ENCODE data around the gene RPL7A. TPM values are rescaled to one million over a fixed set of nuclear protein-coding genes. Genes with fewer than 3 reads are reported as not detected.
A peak's percentile ranks its signal among the peaks of the same experiment; 100 is the strongest.

The RPL7A gene
- total RNA-seq, 1 experiment from 2014 or later: 1,156 TPM

DNA sequence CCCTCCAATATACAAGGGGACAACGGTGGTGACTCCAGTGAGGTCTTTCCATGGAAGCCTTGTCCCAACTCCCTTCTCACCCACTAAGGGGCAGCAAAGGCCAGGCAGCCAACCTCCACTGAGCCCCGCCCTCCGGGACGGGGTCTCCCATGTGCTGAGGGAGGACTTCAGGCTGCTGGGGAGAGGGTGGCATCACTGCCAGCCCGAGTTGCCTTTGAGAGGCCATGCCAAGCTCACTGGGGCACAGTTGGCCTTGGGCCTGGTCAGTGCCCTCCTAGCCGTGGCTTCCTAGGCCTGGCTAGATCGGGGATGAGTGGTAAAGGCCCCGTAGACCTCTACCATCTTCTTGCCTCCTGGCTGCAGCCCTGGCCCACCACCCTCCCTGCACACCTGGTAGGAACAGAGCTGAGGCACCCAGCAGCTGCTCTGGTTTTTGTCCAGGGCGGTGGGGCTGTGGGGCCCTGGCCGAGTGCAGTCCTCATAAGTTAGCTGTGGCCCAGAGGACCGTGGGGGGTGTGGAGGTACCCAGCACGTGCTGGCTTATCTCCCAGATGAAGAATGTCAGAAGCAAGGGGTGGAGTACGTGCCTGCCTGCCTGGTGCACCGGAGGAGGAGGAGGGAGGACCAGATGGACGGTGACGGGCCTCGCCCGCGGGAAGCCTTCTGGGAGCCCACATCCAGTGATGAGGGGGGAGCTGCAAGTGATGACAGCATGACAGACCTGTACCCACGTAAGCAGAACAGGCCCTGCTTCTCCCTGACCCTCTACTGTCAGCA is 11.6 kb downstream of the RPL7A start:
- Histone ChIP-seq H3K9me2 (replicated peaks; ENCODE audit: low read length) (no peaks in the 10 kb centered on the region), H3K79me2 (ENCODE audit: low read length) (peaks cover 39% of the 10 kb centered on the region), H3K27ac (ENCODE audit: low read length) (no peak overlapping the region), H3K4me2 (ENCODE audit: low read length) (no peak overlapping the region), H2AFZ (ENCODE audit: low read length) (no peak overlapping the region), H4K20me1 (ENCODE audit: low read length) (no peaks in the 10 kb centered on the region), H3K9ac (ENCODE audit: low read length) (no peak overlapping the region), H3F3A (ENCODE audit: low read length, unreplicated experiment) (no peaks in the 10 kb centered on the region), H3K36me3 (ENCODE audit: low read depth, low read length) (peaks cover 11% of the 10 kb centered on the region), H3K9me3 (ENCODE audit: low read length) (no peaks in the 10 kb centered on the region), H3K4me1 (ENCODE audit: insufficient read depth, low read length) (peaks cover 11% of the 10 kb centered on the region), H3K4me3 (ENCODE audit: low read length) (no peak overlapping the region), H3K27me3 (ENCODE audit: low read length) (no peaks in the 10 kb centered on the region)
- CTCF ChIA-PET: no interaction called here
- no peak for ATAC-seq
- TF ChIP-seq EZH2phosphoT487 (IDR thresholded peaks at IDR 0.05; ENCODE audit: borderline replicate concordance, low read length) (no peak), EZH2 (IDR thresholded peaks at IDR 0.05; ENCODE audit: low read length, unreplicated experiment) (no peak)
- TF ChIP-seq, protein P1, sequence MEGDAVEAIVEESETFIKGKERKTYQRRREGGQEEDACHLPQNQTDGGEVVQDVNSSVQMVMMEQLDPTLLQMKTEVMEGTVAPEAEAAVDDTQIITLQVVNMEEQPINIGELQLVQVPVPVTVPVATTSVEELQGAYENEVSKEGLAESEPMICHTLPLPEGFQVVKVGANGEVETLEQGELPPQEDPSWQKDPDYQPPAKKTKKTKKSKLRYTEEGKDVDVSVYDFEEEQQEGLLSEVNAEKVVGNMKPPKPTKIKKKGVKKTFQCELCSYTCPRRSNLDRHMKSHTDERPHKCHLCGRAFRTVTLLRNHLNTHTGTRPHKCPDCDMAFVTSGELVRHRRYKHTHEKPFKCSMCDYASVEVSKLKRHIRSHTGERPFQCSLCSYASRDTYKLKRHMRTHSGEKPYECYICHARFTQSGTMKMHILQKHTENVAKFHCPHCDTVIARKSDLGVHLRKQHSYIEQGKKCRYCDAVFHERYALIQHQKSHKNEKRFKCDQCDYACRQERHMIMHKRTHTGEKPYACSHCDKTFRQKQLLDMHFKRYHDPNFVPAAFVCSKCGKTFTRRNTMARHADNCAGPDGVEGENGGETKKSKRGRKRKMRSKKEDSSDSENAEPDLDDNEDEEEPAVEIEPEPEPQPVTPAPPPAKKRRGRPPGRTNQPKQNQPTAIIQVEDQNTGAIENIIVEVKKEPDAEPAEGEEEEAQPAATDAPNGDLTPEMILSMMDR (conservative IDR thresholded peaks at IDR 0.05; ENCODE audit: low read depth, low read length): peak; percentile 24; the same call in 1 of the 2 replicates
- intact Hi-C loops (cut with micrococcal nuclease): loop anchor here (5.0 kb wide), 1 partner anchor 128 kb away; no protein-coding TSS in a partner anchor
- no peak for DNase-seq
- POLR2A ChIA-PET (ENCODE audit: unreplicated experiment): no interaction called here
- no TSS peak for BruUV-seq (replicated peaks)

DNA sequence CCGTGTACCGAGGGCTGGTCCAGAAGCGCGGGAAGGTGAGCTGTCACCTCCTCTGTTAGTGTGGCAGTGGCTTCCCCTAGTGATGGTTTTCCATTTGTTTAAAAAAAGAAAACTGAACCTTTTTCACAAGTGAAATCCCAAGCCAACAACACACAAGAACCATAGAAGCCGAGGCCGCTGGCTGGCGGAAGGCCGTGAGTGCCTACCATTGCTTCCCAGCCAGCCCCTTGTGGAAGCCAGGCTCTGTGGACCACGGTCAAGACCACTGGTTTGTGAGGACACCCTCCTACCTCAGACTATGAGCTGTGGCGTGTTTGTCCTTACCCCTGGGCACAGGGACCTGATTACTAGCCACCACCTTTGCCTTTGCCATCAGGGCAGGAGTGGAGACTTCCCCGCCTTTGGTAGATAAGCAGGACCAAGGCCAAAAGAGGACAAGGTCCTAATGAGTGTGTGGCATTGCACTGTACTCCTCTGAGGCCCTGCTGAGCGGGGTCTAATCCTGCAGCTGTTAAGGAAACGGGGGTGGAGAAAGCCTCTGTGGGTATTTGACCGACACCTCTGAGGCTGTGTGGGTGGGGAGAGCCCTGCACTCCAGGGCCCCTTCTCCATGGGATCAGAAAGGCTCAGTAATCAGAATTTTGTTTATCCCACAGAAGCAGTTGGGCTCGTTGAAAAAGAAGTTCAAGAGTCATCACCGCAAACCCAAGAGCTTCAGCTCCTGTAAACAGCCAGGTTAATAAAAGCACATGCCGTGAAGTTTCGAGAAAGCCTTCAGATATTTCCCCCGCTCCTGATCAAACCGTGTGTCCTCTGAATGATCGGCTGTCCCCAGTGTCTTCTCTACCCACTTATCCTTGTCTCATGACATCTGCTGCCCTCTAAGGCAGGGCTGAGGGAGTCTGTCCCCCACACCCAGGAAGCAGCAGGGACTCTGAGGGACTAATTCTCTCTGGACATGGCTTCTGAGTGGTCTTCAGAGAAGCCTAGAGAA is 12.7 kb downstream of the RPL7A start:
- Histone ChIP-seq H3K9me3 (ENCODE audit: low read length) (no peaks in the 10 kb centered on the region), H2AFZ (ENCODE audit: low read length) (no peak overlapping the region), H3F3A (ENCODE audit: low read length, unreplicated experiment) (no peaks in the 10 kb centered on the region), H4K20me1 (ENCODE audit: low read length) (no peaks in the 10 kb centered on the region), H3K27me3 (ENCODE audit: low read length) (no peaks in the 10 kb centered on the region), H3K9ac (ENCODE audit: low read length) (no peak overlapping the region), H3K4me2 (ENCODE audit: low read length) (no peak overlapping the region), H3K36me3 (ENCODE audit: low read depth, low read length) (peaks cover 11% of the 10 kb centered on the region), H3K4me3 (ENCODE audit: low read length) (no peak overlapping the region), H3K27ac (ENCODE audit: low read length) (no peak overlapping the region), H3K79me2 (ENCODE audit: low read length) (peaks cover 30% of the 10 kb centered on the region), H3K4me1 (ENCODE audit: insufficient read depth, low read length) (peaks cover 11% of the 10 kb centered on the region), H3K9me2 (replicated peaks; ENCODE audit: low read length) (no peaks in the 10 kb centered on the region)
- no peak for TF ChIP-seq EZH2 (IDR thresholded peaks at IDR 0.05; ENCODE audit: low read length, unreplicated experiment)
- TF ChIP-seq, protein P1 (conservative IDR thresholded peaks at IDR 0.05; ENCODE audit: low read depth, low read length): no peak
- no peak for TF ChIP-seq EZH2phosphoT487 (IDR thresholded peaks at IDR 0.05; ENCODE audit: borderline replicate concordance, low read length)
- no peak for ATAC-seq
- ChIA-PET CTCF (no interaction called here), POLR2A (ENCODE audit: unreplicated experiment) (no interaction called here)
- intact Hi-C loops (cut with micrococcal nuclease): no loop called here
- no peak for DNase-seq
- no TSS peak for BruUV-seq (replicated peaks)
